T-helper 1 cell (primary cell): ENCODE data around the gene CNTRL.
A peak's percentile ranks its signal among the peaks of the same experiment; 100 is the strongest.
"Not testable (repeated sequence)": the region's sequence is repeated elsewhere in the genome, so short reads cannot be mapped to it uniquely, and the experiment has no call there.

Experiments
- DNase-seq, 5 donors: peaks; one replicate each; pipeline ENCODE4 v3.0.0-alpha.2; 2012 to 2020
- total RNA-seq, 4 donors: gene quantifications; one replicate each; lab custom pipeline; 2026; lab: John Stamatoyannopoulos, UW

Gene CNTRL, protein sequence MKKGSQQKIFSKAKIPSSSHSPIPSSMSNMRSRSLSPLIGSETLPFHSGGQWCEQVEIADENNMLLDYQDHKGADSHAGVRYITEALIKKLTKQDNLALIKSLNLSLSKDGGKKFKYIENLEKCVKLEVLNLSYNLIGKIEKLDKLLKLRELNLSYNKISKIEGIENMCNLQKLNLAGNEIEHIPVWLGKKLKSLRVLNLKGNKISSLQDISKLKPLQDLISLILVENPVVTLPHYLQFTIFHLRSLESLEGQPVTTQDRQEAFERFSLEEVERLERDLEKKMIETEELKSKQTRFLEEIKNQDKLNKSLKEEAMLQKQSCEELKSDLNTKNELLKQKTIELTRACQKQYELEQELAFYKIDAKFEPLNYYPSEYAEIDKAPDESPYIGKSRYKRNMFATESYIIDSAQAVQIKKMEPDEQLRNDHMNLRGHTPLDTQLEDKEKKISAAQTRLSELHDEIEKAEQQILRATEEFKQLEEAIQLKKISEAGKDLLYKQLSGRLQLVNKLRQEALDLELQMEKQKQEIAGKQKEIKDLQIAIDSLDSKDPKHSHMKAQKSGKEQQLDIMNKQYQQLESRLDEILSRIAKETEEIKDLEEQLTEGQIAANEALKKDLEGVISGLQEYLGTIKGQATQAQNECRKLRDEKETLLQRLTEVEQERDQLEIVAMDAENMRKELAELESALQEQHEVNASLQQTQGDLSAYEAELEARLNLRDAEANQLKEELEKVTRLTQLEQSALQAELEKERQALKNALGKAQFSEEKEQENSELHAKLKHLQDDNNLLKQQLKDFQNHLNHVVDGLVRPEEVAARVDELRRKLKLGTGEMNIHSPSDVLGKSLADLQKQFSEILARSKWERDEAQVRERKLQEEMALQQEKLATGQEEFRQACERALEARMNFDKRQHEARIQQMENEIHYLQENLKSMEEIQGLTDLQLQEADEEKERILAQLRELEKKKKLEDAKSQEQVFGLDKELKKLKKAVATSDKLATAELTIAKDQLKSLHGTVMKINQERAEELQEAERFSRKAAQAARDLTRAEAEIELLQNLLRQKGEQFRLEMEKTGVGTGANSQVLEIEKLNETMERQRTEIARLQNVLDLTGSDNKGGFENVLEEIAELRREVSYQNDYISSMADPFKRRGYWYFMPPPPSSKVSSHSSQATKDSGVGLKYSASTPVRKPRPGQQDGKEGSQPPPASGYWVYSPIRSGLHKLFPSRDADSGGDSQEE (N-terminal part only)
- 198 to 467 (median 417) reads per million in 4 donors for total RNA-seq

- DNase-seq: peak; percentile 74 to 95 (median 81)
These were observed at the start of gene CNTRL for GRCh38 chr9:121074370-121075250. Gene CNTRL (plus strand): TSS chr9:121074955. CDS start chr9:121088327, 13,372 bp downstream.

- no peak for DNase-seq
These were observed 48.5 kb upstream of the CNTRL start for GRCh38 chr9:121026260-121026691.

DNA sequence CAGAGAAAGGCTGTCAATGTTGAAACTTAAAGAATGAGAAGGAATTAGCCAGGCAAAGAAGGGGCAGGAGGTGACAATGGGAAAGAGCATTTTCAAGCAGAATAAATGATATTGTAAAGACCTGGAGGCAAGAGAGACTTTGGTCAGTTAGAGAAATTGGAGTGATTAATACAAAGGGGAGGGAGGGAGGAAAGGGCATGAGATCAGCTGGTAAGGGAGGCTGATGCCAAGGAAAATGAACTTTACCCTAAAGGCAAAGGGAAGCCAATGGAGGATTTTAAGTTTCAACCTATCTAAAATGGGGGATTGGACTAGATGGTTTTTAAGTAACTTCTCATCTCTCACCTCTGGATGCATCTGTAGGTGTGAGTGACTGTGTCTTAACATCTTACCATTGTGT is 48.0 kb upstream of the CNTRL start:
- no peak for DNase-seq

GRCh38 chr9:121028285-121028684 is 46.5 kb upstream of the CNTRL start:
- not testable (repeated sequence) for DNase-seq

DNA sequence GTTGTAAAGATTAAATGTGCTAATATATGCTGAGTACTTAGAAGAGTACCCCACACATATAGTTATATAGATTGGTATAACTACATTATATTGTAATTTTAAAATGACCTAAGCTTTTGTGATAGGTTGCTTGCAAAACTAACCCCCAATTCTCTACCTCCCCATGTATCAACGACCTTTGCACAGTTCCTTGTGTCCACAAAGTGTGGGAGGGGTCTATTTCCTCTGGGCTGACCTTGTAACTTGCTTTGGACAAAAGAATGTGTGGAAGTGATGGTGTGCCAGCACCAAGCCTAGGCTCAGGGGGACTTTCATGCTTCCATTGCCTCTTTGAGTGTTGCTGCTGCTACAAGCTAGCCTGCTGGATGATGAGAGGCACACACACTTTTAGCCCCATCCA is 45.3 kb upstream of the CNTRL start:
- no peak for DNase-seq

DNA sequence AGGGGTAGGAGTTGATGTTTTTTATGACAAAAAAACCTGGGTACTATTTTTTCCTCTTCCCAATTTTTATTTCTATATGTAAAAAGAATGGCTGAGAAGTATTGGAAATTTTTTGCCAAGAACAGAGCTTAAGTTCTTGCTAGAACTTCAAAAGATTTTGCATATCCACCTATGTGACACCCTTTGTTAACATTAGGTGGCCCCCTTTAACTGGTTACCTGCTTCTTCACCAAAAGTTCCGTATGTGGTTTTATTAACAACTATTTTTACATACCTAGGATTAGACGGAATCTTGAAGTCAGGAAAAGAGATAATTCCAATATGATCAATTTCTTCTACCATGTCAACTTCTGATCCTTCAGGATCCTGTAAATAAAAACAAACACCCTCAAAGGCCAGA is 40.2 kb upstream of the CNTRL start:
- DNase-seq: no peak

DNA sequence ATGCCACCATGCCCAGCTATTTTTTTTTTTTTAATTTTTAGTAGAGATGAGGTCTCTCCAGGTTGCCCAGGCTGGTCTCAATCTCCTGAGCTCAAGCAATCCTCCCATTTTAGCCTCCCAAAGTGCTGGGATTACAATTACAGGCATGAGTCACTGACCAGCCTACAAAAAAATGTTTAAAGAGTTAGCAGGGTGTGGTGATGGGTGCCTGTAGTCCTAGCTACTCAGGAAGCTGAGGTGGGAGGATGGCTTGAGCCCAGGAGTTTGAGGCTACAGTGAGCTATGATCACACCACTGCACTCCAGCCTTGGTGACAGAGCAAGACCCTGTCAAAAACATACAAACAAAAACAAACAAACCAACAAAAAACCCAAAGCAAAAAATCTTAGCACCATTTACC is 39.0 kb upstream of the CNTRL start:
- DNase-seq: not testable (repeated sequence)

DNA sequence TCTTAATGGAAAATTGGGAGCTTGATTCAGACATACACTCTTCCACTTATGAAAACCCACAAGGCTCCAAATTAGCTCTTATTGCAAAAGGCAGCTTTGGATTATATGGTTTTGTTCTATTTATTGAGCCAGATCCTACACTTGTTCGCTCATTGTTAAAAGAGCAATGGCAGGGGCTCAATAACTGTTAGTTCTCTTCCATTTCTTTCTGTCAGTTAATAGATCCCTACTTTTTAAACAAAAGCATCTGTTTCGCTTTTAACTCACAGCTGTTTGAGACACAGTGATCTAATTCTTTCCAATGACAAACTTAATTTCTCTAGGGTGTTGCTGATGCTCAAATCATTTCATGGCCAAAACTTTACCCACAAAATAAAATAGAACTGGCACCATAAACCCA is 36.4 kb upstream of the CNTRL start:
- DNase-seq: no peak

DNA sequence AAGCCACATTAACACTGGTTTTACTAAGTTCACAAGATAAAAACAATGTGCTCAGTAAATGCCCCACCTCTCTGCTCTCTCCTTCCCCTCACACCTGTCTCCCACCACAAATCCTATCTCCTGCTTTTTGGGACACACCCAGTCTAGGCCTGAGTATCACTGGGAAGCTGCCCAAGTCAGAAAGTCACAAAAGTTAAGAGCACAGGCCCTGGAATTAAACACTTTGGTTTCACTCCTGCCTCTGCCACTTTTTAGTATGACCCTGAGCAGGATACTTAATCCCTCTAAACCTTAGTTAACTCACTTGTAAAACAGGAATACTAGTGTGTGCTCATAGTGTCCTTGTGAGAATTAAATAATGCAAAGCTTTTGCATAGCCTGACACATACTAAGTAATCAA is 36.0 kb upstream of the CNTRL start:
- DNase-seq: no peak

- no peak for DNase-seq
These were observed 26.6 kb upstream of the CNTRL start for GRCh38 chr9:121048175-121048574.

DNA sequence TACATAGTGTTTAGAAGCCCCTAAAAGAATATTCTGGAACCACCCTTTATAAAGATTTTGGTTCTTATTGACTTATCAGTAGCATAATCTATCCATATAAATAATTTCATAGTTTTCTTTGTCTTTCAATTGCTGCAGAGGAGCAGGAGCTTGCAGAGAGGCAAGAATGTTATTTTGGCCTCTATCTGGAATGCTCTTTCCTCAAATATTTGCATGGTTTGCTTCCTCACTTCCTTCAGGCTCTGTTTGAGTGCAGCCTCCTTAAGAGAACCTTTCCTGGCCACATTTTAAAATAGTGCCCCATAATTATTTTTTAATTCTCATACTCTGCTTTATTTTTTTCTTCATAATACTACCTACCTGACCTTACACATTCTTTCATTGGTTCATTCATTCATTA is 26.1 kb upstream of the CNTRL start:
- no peak for DNase-seq

GRCh38 chr9:121050128-121050988 is 24.4 kb upstream of the CNTRL start, which contains the start of gene C5:
Gene C5 (minus strand): TSS chr9:121050275. CDS start chr9:121050246, 29 bp downstream.
- DNase-seq: no peak

- DNase-seq: no peak
These were observed 21.2 kb upstream of the CNTRL start for GRCh38 chr9:121053544-121053943.

DNA sequence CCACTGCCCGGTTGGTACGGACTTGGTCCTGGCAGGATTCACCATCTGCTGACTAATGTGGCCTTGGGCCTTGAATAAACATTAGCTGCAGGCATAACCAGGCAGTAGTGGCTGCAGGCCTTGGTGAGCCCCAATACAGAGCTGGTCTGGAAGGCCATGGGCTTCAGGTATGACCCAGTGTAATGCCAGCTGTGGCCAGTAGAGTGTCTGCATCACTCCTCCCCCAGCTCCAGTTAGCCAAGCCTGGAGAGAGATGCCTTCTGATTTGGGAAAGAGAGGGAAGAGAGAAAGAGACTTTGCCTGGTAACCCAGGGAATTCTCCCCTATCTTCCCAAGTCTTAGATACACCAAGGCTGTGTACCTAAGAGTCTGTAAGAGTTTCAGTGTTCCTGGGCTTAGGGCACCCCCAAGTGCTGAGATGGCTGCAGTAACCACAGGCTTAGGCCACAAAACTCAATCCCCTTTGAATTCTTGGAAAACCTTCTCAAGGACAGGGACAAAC is 19.1 kb upstream of the CNTRL start:
- no peak for DNase-seq

DNA sequence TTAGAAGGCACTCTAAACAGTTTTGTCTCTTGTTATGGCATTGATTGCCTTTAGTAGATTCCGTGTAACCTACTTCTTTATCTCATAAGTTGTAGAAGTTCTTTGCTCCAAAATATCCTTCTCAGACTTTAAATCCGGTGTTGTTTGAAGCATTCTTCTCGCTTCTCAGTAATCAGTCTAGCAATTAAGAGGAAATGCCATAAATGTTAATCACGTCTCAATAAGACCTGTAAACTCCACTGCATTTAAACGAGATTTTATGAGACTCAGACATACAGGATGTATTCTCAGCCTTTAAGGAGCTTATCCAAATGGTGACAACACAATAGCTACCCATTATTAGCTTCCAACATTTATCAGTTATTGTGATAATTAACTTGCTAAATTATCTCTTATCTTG is 16.9 kb upstream of the CNTRL start:
- no peak for DNase-seq

- DNase-seq: no peak
These were observed 15.2 kb upstream of the CNTRL start for GRCh38 chr9:121059513-121059912.

GRCh38 chr9:121059998-121060636 is 14.6 kb upstream of the CNTRL start:
- DNase-seq: peak in 2 of 5 donors; percentile 32 to 45

- no peak for DNase-seq
These were observed 7.9 kb upstream of the CNTRL start for GRCh38 chr9:121066850-121067249.

DNA sequence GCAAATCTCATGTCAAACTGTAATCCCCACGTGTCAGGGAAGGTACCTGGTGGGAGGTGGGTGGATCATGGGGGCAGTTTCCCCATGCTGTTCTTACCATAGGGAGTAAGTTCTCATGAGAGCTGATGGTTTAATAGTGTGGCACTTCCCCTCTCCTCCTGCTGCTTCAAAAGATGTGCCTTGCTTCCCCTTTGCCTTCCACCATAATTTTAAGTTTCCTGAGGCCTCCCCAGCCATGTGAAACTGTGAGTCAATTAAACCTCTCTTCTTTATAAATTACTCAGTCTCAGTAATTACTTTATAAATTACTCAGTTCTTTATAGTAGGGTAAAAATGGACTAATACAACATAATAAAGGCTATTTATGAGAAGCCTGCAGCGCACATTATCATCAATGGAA is 7.1 kb upstream of the CNTRL start:
- DNase-seq: no peak

GRCh38 chr9:121069396-121069795 is 5.4 kb upstream of the CNTRL start:
- peak in 1 of 5 donors; percentile 14 for DNase-seq
